Neural progenitor cell (in vitro differentiated cells): Measurements from ENCODE around the gene NF2.

Experiments
- CTCF ChIP-seq: fragments of 200-600 bp; sonication (generic); IDR thresholded peaks from 2 replicates; pipeline ENCODE4 v1.5.1; 2017; ENCODE audit warnings: antibody characterized with exemption, mild to moderate bottlenecking
- EZH2 ChIP-seq: fragments of 200-600 bp; sonication (generic); IDR thresholded peaks from 2 replicates; pipeline ENCODE4 v1.6.1; 2017; ENCODE audit warnings: antibody characterized with exemption, mild to moderate bottlenecking, moderate library complexity

DNA sequence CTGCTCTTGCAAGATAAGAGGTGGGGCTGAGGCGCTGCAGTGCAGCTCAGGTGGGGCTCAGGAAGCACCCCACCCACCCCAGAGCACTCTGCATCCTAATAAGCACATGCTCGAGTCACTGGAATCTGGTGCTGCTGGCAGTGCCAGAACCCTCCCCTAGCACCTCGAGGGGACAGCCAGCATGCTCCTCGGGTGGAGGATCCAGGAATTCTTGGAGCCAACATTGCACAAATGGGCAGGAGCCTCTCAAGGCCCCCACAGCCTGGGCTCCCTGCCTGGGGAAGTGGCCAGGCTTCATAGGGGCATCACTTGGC lies 88.9 kb downstream of the NF2 start:
- TF ChIP-seq CTCF (no peak), EZH2 (no peak)
